GM23338 (cell line): ENCODE data around the gene HIBADH. TPM values are rescaled to one million over a fixed set of nuclear protein-coding genes. Genes with fewer than 3 reads are reported as not detected.

ENCODE experiments used
- ATAC-seq: fragments of 200-7000 bp; cut with Tn5 transposase; 3 replicates; pipeline ENCODE4 v1.9.1; 2020
- DNase-seq: peaks from one replicate; pipeline ENCODE4 v3.0.0-alpha.2; 2015; ENCODE audit warnings: low spot score
- H2AFZ ChIP-seq: fragments of 200-600 bp; sonication (generic); 2 replicates; pipeline ENCODE4 v1.8.0; 2016; ENCODE audit warnings: antibody characterized with exemption, mild to moderate bottlenecking, moderate library complexity
- H3F3A ChIP-seq: fragments of 200-600 bp; sonication (generic); replicated peaks from 2 replicates; pipeline ENCODE4 v1.8.0; 2017; ENCODE audit warnings: antibody characterized with exemption, mixed run types, low read depth
- H3K27ac ChIP-seq: fragments of 200-600 bp; sonication (generic); 2 replicates; pipeline ENCODE4 v1.6.1; 2016; ENCODE audit warnings: low read depth
- H3K27me3 ChIP-seq: fragments of 200-600 bp; sonication (generic); 2 replicates; pipeline ENCODE4 v1.8.0; 2016; ENCODE audit warnings: mild to moderate bottlenecking, mixed run types, moderate library complexity; ENCODE audit not compliant: insufficient read depth
- H3K36me3 ChIP-seq: fragments of 200-600 bp; sonication (generic); 2 replicates; pipeline ENCODE4 v1.8.0; 2016; ENCODE audit warnings: mild to moderate bottlenecking; ENCODE audit not compliant: insufficient read depth
- H3K4me1 ChIP-seq: fragments of 200-600 bp; sonication (generic); 2 replicates; pipeline ENCODE4 v1.8.0; 2016; ENCODE audit warnings: mild to moderate bottlenecking, moderate library complexity; ENCODE audit not compliant: insufficient read depth
- H3K4me2 ChIP-seq: fragments of 200-600 bp; sonication (generic); 2 replicates; pipeline ENCODE4 v1.7.1; 2017; ENCODE audit warnings: mixed run types
- H3K4me3 ChIP-seq: fragments of 200-600 bp; sonication (generic); 2 replicates; pipeline ENCODE4 v1.6.1; 2016; ENCODE audit warnings: mixed run types
- H3K79me2 ChIP-seq: fragments of 200-600 bp; sonication (generic); replicated peaks from 2 replicates; pipeline ENCODE4 v1.8.0; 2017; ENCODE audit warnings: mild to moderate bottlenecking; ENCODE audit not compliant: insufficient read depth
- H3K9me2 ChIP-seq: fragments of 200-600 bp; sonication (generic); 2 replicates; pipeline ENCODE4 v1.8.0; 2017; ENCODE audit not compliant: insufficient read depth
- H4K20me1 ChIP-seq: fragments of 200-600 bp; sonication (generic); replicated peaks from 2 replicates; pipeline ENCODE4 v1.8.0; 2017; ENCODE audit warnings: mild to moderate bottlenecking; ENCODE audit not compliant: insufficient read depth
- H3K27ac Mint-ChIP-seq: 2 replicates; pipeline ENCODE4 v1.8.0; 2020; ENCODE audit warnings: inconsistent platforms, mild to moderate bottlenecking, moderate library complexity, mixed read lengths
- H3K27me3 Mint-ChIP-seq: 3 replicates; pipeline ENCODE4 v1.8.0; 2022; ENCODE audit warnings: low read depth, mild to moderate bottlenecking, moderate library complexity, mixed read lengths, inconsistent platforms; ENCODE audit not compliant: insufficient read depth, poor library complexity
- H3K36me3 Mint-ChIP-seq: 3 replicates; pipeline ENCODE4 v1.8.0; 2021; ENCODE audit warnings: low read depth, mild to moderate bottlenecking, inconsistent platforms, moderate library complexity, mixed read lengths
- H3K4me1 Mint-ChIP-seq: 3 replicates; pipeline ENCODE4 v1.8.0; 2020; ENCODE audit warnings: mild to moderate bottlenecking, inconsistent platforms, mixed read lengths
- H3K4me3 Mint-ChIP-seq: 3 replicates; pipeline ENCODE4 v1.8.0; 2021; ENCODE audit warnings: moderate library complexity, mild to moderate bottlenecking, inconsistent platforms, mixed read lengths
- H3K9me3 Mint-ChIP-seq: 3 replicates; pipeline ENCODE4 v1.8.0; 2020; ENCODE audit warnings: moderate library complexity, mild to moderate bottlenecking, inconsistent platforms, mixed read lengths
- CREB1 ChIP-seq: fragments of 250-450 bp; sonication (Bioruptor Pico); IDR thresholded peaks from 2 replicates; pipeline ENCODE4 v1.5.0; 2020; ENCODE audit warnings: low read depth, mild to moderate bottlenecking, moderate library complexity
- CTCF ChIP-seq, 2 experiments: fragments of 200-600 bp in 1 of 2; sonication (generic) in 1 of 2; conservative IDR thresholded peaks; 2 replicates each; pipeline versions ENCODE4 v1.5.1 to v1.6.1; 2016 to 2017; ENCODE audit warnings: antibody characterized with exemption in 2 of 2, low read depth in 2 of 2, mild to moderate bottlenecking in 2 of 2, moderate library complexity in 1 of 2
- ETS1 ChIP-seq: IDR thresholded peaks from 2 replicates; pipeline ENCODE4 v1.6.1; 2016; ENCODE audit warnings: antibody characterized with exemption
- EZH2 ChIP-seq: fragments of 200-600 bp; sonication (generic); IDR thresholded peaks from one replicate; pipeline ENCODE4 v1.8.0; 2017; ENCODE audit warnings: antibody characterized with exemption, mild to moderate bottlenecking, low read depth; ENCODE audit not compliant: unreplicated experiment
- EZH2phosphoT487 ChIP-seq: fragments of 200-600 bp; sonication (generic); IDR thresholded peaks from one replicate; pipeline ENCODE4 v1.8.1; 2018; ENCODE audit warnings: antibody characterized with exemption; ENCODE audit not compliant: unreplicated experiment
- JUNB ChIP-seq: IDR thresholded peaks from one replicate; pipeline ENCODE4 v1.6.1; 2016; ENCODE audit warnings: antibody characterized with exemption; ENCODE audit not compliant: unreplicated experiment
- NANOG ChIP-seq: IDR thresholded peaks from 2 replicates; pipeline ENCODE4 v1.6.1; 2016; ENCODE audit warnings: antibody characterized with exemption, borderline replicate concordance
- POLR2AphosphoS5 ChIP-seq: IDR thresholded peaks from 2 replicates; pipeline ENCODE4 v1.6.1; 2016; ENCODE audit warnings: antibody characterized with exemption, low read depth
- REST ChIP-seq: IDR thresholded peaks from one replicate; pipeline ENCODE4 v1.6.1; 2018; ENCODE audit warnings: antibody characterized with exemption; ENCODE audit not compliant: unreplicated experiment
- STAT1 ChIP-seq: IDR thresholded peaks from one replicate; pipeline ENCODE4 v1.6.1; 2016; ENCODE audit warnings: antibody characterized with exemption; ENCODE audit not compliant: unreplicated experiment
- ZNF114 ChIP-seq: fragments of 250-450 bp; sonication (Bioruptor Pico); IDR thresholded peaks from 2 replicates; pipeline ENCODE4 v1.5.0; 2020; ENCODE audit warnings: mild to moderate bottlenecking, moderate library complexity
- ZNF331 ChIP-seq: fragments of 250-450 bp; sonication (Bioruptor Pico); IDR thresholded peaks from 2 replicates; pipeline ENCODE4 v1.5.0; 2020; ENCODE audit warnings: low read depth, mild to moderate bottlenecking, moderate library complexity
- ZNF462 ChIP-seq: fragments of 250-450 bp; sonication (Bioruptor Pico); IDR thresholded peaks from 2 replicates; pipeline ENCODE4 v1.5.0; 2020; ENCODE audit warnings: mild to moderate bottlenecking, moderate library complexity
- polyA plus RNA-seq: library from polyadenylated mRNA; unstranded; fragments of >200 nt; fragmentation: Nextera tagmentation; extraction: Ambion mirVana; gene quantifications from 2 replicates; pipeline ENCODE4 v1.2.1, GENCODE V29; 2016
- total RNA-seq: library from RNA; depleted of rRNA; stranded (reverse); fragments of >200 nt; shearing (Covaris generic); gene quantifications from 2 replicates; pipeline ENCODE4 v1.2.3, GENCODE V29; 2014

The HIBADH gene
- total and polyA plus RNA-seq, 2 experiments from 2014 or later = 31.3 to 57.0 TPM

GRCh38 chr7:27555670-27556069, 107.0 kb downstream of the HIBADH start:
- no peak overlapping the region for H3K4me3 Mint-ChIP-seq
- peaks cover 26% of the 10 kb centered on the region for H3K4me1 Mint-ChIP-seq
- H3F3A ChIP-seq = no peaks in the 10 kb centered on the region
- H3K27me3 ChIP-seq = no peaks in the 10 kb centered on the region
- no peaks in the 10 kb centered on the region for H3K79me2 ChIP-seq
- H3K4me3 ChIP-seq = no peak overlapping the region
- H3K27ac Mint-ChIP-seq = no peak overlapping the region
- peaks cover 3% of the 10 kb centered on the region; the same call in 2 of the 3 replicates for H3K36me3 Mint-ChIP-seq
- H4K20me1 ChIP-seq = no peaks in the 10 kb centered on the region; the same call in 1 of the 2 replicates
- no peaks in the 10 kb centered on the region for H3K9me3 Mint-ChIP-seq
- no peaks in the 10 kb centered on the region for H3K36me3 ChIP-seq
- TF ChIP-seq CREB1 (CRISPR knock-in tag) (no peak), EZH2 (no peak), ETS1 (no peak), JUNB (no peak), REST (no peak), ZNF462 (CRISPR knock-in tag) (no peak), EZH2phosphoT487 (no peak), CTCF (conservative IDR thresholded peaks at IDR 0.05; ENCODE audit: low read depth in 2 of 2) (no peak), ZNF114 (CRISPR knock-in tag) (no peak), POLR2AphosphoS5 (no peak), ZNF331 (no peak), STAT1 (no peak), NANOG (no peak)
- ATAC-seq (no peak), DNase-seq (no peak)
- H3K4me1 ChIP-seq = peaks cover 26% of the 10 kb centered on the region
- peak overlapping the region; percentile 14; the same call in 1 of the 2 replicates for H3K4me2 ChIP-seq
- no peak overlapping the region for H3K27ac ChIP-seq
- H3K9me2 ChIP-seq = no peaks in the 10 kb centered on the region
- H2AFZ ChIP-seq = no peak overlapping the region
- peaks cover 2% of the 10 kb centered on the region for H3K27me3 Mint-ChIP-seq
